Vagina (tissue), 2 donors: ENCODE results near the gene S1PR4. TPM values are rescaled to one million over a fixed set of nuclear protein-coding genes. Genes with fewer than 3 reads are reported as not detected.

Source experiments
- DNase-seq, 2 donors: peaks; one replicate each; pipeline ENCODE4 v3.0.0-alpha.2; 2017; ENCODE audit errors: extremely low spot score in 2 of 2
- H3K27ac ChIP-seq: fragments of 200-600 bp; sonication (generic); one replicate; pipeline ENCODE4 v1.5.1; 2019
- H3K27me3 ChIP-seq: fragments of 200-600 bp; sonication (generic); one replicate; pipeline ENCODE4 v1.5.1; 2019
- H3K36me3 ChIP-seq, 2 donors: fragments of 200-600 bp; sonication (generic); one replicate each; pipeline ENCODE4 v1.5.1; 2017 to 2019
- H3K4me1 ChIP-seq: fragments of 200-600 bp; sonication (generic); one replicate; pipeline ENCODE4 v1.5.1; 2019
- H3K4me3 ChIP-seq, 2 donors: fragments of 200-600 bp; sonication (generic); 1 replicate in 1 of 2; 2 replicates in 1 of 2; pipeline ENCODE4 v1.5.1; 2016 to 2019
- H3K9me3 ChIP-seq: fragments of 200-600 bp; sonication (generic); one replicate; pipeline ENCODE4 v1.5.1; 2019
- POLR2A ChIP-seq, 2 donors: fragments of 450-650 bp; IDR thresholded peaks; one replicate each; pipeline ENCODE4 v1.6.1; 2017; ENCODE audit warnings: antibody characterized with exemption in 2 of 2, mild to moderate bottlenecking in 2 of 2, moderate library complexity in 2 of 2
- POLR2AphosphoS5 ChIP-seq, 2 donors: sonication (generic); formaldehyde crosslinking; IDR thresholded peaks; one replicate each; pipeline ENCODE4 v1.9.0; 2017; ENCODE audit warnings: antibody characterized with exemption in 2 of 2, mild to moderate bottlenecking in 2 of 2, low read depth in 1 of 2; ENCODE audit not compliant: insufficient read depth in 1 of 2
- intact Hi-C: fragments of 100-400 bp; cut with DNase I; formaldehyde crosslinking; loops from one replicate; pipeline ENCODE4 v1.15.1; 2023
- total RNA-seq: library from RNA; depleted of rRNA; stranded (reverse); fragments of >200 nt; gene quantifications from one replicate; pipeline ENCODE4 v1.2.3, GENCODE V29; 2016
- TF ChIP-seq, protein P1 (sequence below), 3 experiments: fragments of 450-650 bp in 2 of 3; fragments of 200-600 bp in 1 of 3; sonication (generic) in 1 of 3; IDR thresholded peaks; one replicate each; pipeline ENCODE4 v1.5.1; 2017 to 2019; ENCODE audit warnings: antibody characterized with exemption in 3 of 3, mild to moderate bottlenecking in 2 of 3, moderate library complexity in 2 of 3

The S1PR4 gene
- total RNA-seq, 1 donor from 2014 or later = not detected

DNA sequence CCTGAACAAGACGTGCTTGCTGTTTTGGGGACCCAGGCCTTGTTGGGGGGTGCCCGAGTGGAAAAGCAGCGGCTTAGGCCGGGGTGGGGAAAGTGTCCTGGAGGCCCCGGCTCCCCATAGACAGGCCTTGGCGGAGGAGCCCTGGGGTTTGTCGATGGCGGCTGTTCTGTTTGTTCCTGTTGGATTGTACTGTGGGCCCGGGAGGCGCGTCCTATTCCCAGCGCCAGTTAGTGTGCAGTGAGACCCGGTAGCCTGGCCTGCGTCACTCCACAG is 18.3 kb downstream of the S1PR4 start:
- Histone ChIP-seq H3K9me3 (no peaks in the 10 kb centered on the region), H3K36me3 (peaks cover 0 to 13% of the 10 kb centered on the region in 2 donors), H3K4me1 (no peaks in the 10 kb centered on the region), H3K27me3 (no peaks in the 10 kb centered on the region), H3K4me3 (no peak overlapping the region), H3K27ac (no peak overlapping the region)
- intact Hi-C loops = no loop called here
- no peak for TF ChIP-seq POLR2A (IDR thresholded peaks at IDR 0.05)
- no peak for TF ChIP-seq POLR2AphosphoS5 (IDR thresholded peaks at IDR 0.05; ENCODE audit: insufficient read depth in 1 of 2, low read depth in 1 of 2)
- TF ChIP-seq, protein P1, sequence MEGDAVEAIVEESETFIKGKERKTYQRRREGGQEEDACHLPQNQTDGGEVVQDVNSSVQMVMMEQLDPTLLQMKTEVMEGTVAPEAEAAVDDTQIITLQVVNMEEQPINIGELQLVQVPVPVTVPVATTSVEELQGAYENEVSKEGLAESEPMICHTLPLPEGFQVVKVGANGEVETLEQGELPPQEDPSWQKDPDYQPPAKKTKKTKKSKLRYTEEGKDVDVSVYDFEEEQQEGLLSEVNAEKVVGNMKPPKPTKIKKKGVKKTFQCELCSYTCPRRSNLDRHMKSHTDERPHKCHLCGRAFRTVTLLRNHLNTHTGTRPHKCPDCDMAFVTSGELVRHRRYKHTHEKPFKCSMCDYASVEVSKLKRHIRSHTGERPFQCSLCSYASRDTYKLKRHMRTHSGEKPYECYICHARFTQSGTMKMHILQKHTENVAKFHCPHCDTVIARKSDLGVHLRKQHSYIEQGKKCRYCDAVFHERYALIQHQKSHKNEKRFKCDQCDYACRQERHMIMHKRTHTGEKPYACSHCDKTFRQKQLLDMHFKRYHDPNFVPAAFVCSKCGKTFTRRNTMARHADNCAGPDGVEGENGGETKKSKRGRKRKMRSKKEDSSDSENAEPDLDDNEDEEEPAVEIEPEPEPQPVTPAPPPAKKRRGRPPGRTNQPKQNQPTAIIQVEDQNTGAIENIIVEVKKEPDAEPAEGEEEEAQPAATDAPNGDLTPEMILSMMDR (IDR thresholded peaks at IDR 0.05) = no peak
- no peak for DNase-seq

GRCh38 chr19:3198901-3199700 is 20.5 kb downstream of the S1PR4 start:
- TF ChIP-seq POLR2AphosphoS5 (IDR thresholded peaks at IDR 0.05; ENCODE audit: insufficient read depth in 1 of 2, low read depth in 1 of 2) = no peak
- TF ChIP-seq POLR2A (IDR thresholded peaks at IDR 0.05) = no peak
- TF ChIP-seq, protein P1 (IDR thresholded peaks at IDR 0.05) = no peak
- intact Hi-C loops = no loop called here
- Histone ChIP-seq H3K4me3 (no peak overlapping the region), H3K36me3 (peaks cover 0 to 22% of the 10 kb centered on the region in 2 donors), H3K27ac (no peak overlapping the region), H3K9me3 (no peaks in the 10 kb centered on the region), H3K4me1 (no peaks in the 10 kb centered on the region), H3K27me3 (no peaks in the 10 kb centered on the region)
- DNase-seq = no peak

GRCh38 chr19:3201072-3201700 is 22.6 kb downstream of the S1PR4 start:
- TF ChIP-seq, protein P1 (IDR thresholded peaks at IDR 0.05) = no peak
- TF ChIP-seq POLR2AphosphoS5 (IDR thresholded peaks at IDR 0.05; ENCODE audit: insufficient read depth in 1 of 2, low read depth in 1 of 2) (no peak), POLR2A (IDR thresholded peaks at IDR 0.05) (no peak)
- Histone ChIP-seq H3K4me1 (no peaks in the 10 kb centered on the region), H3K9me3 (no peaks in the 10 kb centered on the region), H3K4me3 (no peak overlapping the region), H3K36me3 (peaks cover 0 to 35% of the 10 kb centered on the region in 2 donors), H3K27me3 (no peaks in the 10 kb centered on the region), H3K27ac (no peak overlapping the region)
- intact Hi-C loops = no loop called here
- DNase-seq = no peak

GRCh38 chr19:3201911-3202310 is 23.3 kb downstream of the S1PR4 start:
- H3K4me3 ChIP-seq = no peak overlapping the region
- intact Hi-C loops = no loop called here

More at GRCh38 chr19:3201911-3202310, 23.3 kb downstream of the S1PR4 start:
- no peak for TF ChIP-seq POLR2AphosphoS5 (IDR thresholded peaks at IDR 0.05; ENCODE audit: insufficient read depth in 1 of 2, low read depth in 1 of 2)
- TF ChIP-seq, protein P1 (IDR thresholded peaks at IDR 0.05) = no peak
- no peak for DNase-seq
- Histone ChIP-seq H3K27me3 (no peaks in the 10 kb centered on the region), H3K9me3 (no peaks in the 10 kb centered on the region), H3K36me3 (peaks cover 0 to 41% of the 10 kb centered on the region in 2 donors), H3K4me1 (no peaks in the 10 kb centered on the region), H3K27ac (no peak overlapping the region)
